ENCODE data around the gene TACC3.

- TF ChIP-seq CTCF (IDR thresholded peaks at IDR 0.05) (no peak), POLR2A (IDR thresholded peaks at IDR 0.05; ENCODE audit: low read depth) (no peak), POLR2AphosphoS5 (IDR thresholded peaks at IDR 0.05) (no peak)
These were observed 18.8 kb downstream of the TACC3 start for GRCh38 chr4:1740021-1740545.

All from esophagus muscularis mucosa (tissue), 3 donors.